Stromal cell of bone marrow (primary cell): Measurements from ENCODE around the gene GPX4.

Experiments
- DNase-seq: peaks from one replicate; pipeline ENCODE4 v3.0.0-alpha.2; 2012; ENCODE audit warnings: low read depth

GPX4 gene

DNA sequence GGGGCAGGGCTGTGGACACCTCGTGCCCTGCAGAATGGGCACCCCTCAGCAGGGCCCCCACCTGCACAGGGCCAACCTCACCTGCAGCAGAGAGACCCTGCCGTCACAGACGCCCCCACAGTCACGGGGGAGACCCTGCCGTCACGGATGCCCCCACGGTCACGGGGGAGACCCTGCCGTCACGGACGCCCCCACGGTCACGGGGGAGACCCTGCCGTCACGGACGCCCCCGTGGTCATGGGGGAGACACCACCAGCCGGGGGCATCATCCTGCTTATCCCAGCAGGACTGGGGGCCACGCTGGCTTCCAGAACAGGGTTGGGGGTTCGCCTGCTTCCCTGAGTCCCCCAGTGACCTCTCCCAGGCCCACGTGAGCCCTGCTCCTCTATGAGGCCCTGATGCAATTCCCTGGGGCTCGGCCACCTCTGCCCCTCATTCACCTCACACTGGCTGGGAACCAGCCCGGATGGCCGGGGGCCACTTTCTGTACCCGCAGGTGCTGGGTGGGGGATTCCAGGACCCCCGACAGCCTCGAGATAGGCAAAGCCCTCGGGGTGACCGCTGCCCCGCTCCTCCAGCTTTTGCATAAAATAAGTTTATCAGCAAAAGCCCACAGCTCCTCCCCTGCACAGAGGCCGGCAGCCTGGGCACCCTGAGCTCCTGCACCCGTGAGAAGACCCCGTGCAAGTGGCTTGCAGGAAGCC, 46.7 kb downstream of the GPX4 start:
- DNase-seq: no peak

GRCh38 chr19:1151037-1151724, 47.4 kb downstream of the GPX4 start:
- no peak for DNase-seq

DNA sequence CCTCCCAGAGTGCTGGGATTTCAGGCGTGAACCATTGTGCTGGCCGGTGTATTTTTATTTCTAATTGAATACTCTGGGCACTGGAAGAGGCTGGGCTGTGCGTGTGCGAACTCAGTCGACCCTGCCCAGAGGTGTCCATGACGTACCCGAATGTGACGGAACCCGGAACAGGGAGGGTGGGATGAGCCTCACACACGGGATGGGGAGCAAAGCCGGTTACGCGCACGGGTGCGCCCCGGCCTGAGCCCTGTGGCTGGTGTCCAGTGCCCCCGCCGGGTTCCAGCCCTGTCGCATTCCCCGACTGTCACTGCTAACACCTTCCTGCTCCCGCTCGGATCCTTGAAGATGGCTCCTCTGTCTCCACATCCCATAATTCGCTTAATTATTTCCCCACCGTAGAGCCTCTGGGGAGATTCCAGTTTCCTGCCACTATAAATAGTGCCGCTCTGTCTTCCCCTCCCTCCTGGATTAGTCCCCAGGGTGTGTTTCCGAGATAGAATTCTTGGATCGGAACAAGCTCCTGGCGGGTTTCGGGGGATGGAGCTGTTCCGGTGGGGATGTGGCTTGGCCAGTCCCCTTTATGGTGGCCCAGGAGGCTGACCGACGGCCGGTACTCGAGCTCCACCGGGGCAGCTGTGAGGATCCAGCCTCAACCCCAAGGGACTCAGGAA, 48.3 kb downstream of the GPX4 start:
- DNase-seq: no peak

DNA sequence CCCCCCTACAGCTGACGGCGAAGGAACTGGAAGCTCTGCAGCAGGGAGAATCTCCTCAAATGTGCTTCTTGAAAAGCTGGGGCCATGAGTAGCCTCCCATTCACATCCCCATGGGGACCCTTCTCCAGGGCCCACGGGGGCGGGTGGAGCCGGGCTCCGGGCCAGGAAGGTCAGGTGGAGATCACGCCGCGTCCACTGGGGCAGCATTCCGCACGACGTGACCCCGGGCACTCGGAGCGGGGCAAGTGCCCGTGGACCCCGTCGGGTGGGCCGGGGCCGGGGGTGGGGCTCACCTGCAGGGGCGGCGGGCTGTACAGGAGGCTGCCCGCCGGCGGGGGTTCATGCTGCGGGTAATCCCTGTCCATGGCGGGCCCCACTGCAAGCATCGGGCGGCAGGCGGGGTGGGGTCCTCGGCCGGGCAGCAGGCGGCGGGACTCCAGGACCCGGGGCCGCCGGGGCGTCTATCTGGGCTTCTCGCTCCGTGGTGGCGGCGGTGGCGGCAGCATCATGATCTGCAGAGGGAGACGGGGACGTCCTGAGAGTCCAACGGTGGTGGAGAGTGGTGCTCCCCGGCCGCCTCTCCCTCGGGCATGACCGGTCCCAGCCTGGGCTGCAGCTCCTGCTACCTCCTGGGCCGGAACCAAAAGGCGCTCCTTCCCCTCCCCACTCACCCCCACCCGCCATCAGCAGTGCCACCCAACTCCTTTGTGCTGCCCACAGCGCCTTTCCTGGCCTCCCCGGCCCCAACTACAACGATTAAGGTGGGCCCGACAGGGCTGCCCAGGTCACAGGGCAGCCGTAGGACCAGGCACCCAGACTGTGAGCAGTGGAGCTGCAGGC, 50.3 kb downstream of the GPX4 start:
- DNase-seq: no peak

DNA sequence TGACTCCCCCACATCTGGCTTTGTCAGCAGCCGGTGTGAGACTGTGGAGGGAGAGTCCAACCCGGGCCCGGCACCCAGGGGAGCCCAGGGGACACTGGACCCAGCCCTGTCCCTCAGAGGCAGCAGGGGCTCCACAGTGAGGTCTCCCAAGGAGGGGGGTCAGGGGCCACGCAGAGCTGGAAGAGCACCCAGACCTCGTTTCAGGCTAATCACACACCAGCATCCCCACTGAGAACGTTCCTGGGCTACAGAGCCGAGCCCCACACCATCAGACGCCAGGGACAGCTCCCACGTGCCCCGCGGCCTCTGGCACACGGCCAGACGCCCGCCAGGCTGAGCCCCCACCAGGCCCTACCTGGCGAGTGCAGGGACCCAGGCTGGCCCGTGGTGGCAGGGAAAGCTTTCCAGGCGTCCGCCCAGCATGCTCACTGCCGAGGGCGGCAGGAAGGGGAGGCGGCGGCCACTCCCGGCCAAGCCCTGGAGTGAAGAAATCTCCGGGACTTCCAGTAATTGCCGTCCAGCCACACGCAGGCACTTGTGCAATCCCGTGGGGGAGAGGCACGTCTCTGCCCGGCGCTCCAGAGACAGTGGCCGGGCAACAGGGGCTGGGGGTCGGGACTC, 51.0 kb downstream of the GPX4 start:
- DNase-seq: peak; percentile 84

DNA sequence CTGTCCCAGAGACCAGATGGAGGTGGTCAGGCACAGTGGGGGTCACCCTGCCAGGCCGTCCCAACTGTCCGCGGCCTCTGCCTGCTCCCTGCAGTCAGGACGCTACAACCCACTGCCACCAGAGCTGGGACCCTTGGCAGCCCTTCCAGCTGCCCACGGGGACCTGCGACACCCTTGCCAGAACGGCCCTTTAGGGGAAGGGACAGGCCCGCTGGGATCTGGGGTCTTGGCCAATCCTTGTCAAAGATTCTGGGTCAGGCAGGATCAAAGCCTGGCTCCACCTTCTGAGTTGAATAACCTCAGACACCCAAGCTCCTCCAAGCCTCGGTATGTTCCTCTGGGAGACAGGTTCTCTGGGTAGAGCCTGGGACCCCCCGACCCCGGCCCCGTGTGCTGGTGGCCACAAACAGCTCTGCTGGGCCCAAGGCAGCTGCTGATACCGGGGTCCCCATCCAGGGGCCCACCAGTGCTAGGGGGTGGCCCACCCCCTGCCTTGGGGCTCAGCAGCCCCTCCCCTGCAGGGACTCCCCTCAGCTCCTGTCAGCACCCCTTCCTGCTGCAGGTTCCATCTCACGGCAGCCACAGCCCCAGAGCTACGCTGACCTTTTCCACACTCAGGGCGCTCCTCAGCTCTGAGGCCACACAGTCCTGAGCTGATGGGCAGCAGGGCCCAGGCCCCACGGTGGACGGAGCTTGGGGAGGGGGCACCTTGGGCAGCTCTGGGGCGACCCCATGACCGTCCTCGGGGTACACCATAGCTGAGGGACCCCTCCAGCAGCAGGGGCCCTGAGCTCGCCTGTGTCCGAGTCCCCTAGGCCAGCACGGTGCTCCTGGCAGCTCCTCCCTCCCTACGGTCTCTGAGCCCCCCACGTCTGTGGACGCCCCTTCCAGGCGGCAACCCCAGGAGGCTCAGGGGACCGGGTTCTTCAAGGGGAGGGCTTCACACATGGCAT, 51.8 kb downstream of the GPX4 start:
- no peak for DNase-seq
